Osteoblast (primary cell): Measurements from ENCODE around the gene C1R. TPM values are rescaled to one million over a fixed set of nuclear protein-coding genes. Genes with fewer than 3 reads are reported as not detected.

ENCODE experiments used
- DNase-seq: peaks from one replicate; pipeline ENCODE4 v3.0.0; 2011; ENCODE audit warnings: low spot score, mixed read lengths; ENCODE audit not compliant: insufficient read length; ENCODE audit errors: missing footprints
- H2AFZ ChIP-seq: 2 replicates; pipeline ENCODE4 v1.6.0; 2011; ENCODE audit warnings: mild to moderate bottlenecking, low read length
- H3K27ac ChIP-seq: 2 replicates; pipeline ENCODE4 v1.5.1; 2011; ENCODE audit warnings: mild to moderate bottlenecking, low read depth, low read length, moderate library complexity
- H3K27me3 ChIP-seq: 2 replicates; pipeline ENCODE4 v1.6.0; 2012; ENCODE audit warnings: mild to moderate bottlenecking, control low read depth, inconsistent platforms, low read length, moderate library complexity; ENCODE audit not compliant: insufficient read depth
- H3K36me3 ChIP-seq: 2 replicates; pipeline ENCODE4 v1.5.1; 2011; ENCODE audit warnings: mild to moderate bottlenecking, low read length, control low read depth, moderate library complexity; ENCODE audit not compliant: insufficient read depth
- H3K4me1 ChIP-seq: 2 replicates; pipeline ENCODE4 v1.5.1; 2011; ENCODE audit warnings: mild to moderate bottlenecking, low read length, control low read depth, moderate library complexity; ENCODE audit not compliant: insufficient read depth
- H3K4me2 ChIP-seq: 2 replicates; pipeline ENCODE4 v1.6.0; 2011; ENCODE audit warnings: mild to moderate bottlenecking, low read length; ENCODE audit not compliant: insufficient read depth
- H3K4me3 ChIP-seq: fragments of 200-600 bp; sonication (generic); 3 replicates; pipeline ENCODE4 v1.5.1; 2012; ENCODE audit warnings: mild to moderate bottlenecking, low read length, inconsistent platforms; ENCODE audit not compliant: insufficient read depth
- H3K79me2 ChIP-seq: 2 replicates; pipeline ENCODE4 v1.6.0; 2012; ENCODE audit warnings: mild to moderate bottlenecking, low read length, control low read depth, inconsistent platforms; ENCODE audit not compliant: insufficient read depth
- H3K9me3 ChIP-seq: 2 replicates; pipeline ENCODE4 v1.5.1; 2011; ENCODE audit warnings: low read depth, low read length, control low read depth
- H4K20me1 ChIP-seq: 2 replicates; pipeline ENCODE4 v1.6.0; 2012; ENCODE audit warnings: mild to moderate bottlenecking, low read length, control low read depth; ENCODE audit not compliant: insufficient read depth
- total RNA-seq: library from RNA; depleted of rRNA; stranded (reverse); fragments of >200 nt; gene quantifications from 2 replicates; pipeline ENCODE4 v1.2.3, GENCODE V29; 2012
- TF ChIP-seq, protein P1 (sequence below): IDR thresholded peaks from 2 replicates; pipeline ENCODE4 v1.5.1; 2011; ENCODE audit warnings: mild to moderate bottlenecking, low read depth, low read length, moderate library complexity; ENCODE audit errors: extremely low read depth

Gene C1R
- total RNA-seq, 1 donor: 330 TPM

DNA sequence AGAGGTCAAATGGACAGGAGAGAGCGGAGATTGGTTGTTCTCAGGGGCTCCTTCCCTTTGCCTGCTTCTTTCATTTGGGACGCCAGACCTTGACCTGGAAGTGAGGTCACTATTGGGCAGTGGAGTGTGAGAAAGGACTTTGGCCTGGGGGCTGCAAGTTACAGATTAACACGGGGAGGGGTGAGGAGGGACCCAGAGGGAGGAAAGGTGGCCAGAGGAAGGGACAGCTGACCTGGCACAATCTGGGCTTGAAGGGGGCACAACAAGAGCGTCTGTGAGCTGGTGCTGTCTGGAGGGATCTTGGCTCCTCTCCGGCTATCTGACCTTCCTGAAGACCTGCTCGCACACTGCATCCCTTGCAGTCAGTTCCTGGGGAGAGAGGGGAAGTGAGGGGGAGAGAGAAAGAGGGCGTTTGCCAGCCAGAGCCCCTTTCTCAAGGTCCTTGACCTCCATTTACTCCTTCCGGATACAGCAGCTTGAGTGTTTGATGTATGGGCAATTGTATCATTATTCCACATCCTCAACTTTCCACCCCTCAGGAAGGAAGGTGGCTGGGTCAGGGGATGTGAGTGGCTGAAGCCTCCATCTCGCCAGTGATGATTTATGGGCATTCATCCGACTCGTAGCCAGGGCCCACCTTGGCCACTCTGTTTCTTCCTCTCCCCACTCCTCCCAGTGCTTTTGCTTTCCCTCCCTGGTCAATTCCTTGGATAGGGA, 31.7 kb upstream of the C1R start:
- H3K79me2 ChIP-seq: no peaks in the 10 kb centered on the region
- no peak overlapping the region for H2AFZ ChIP-seq
- H3K36me3 ChIP-seq: no peaks in the 10 kb centered on the region
- peaks cover under 1% of the 10 kb centered on the region for H3K27me3 ChIP-seq
- no peaks in the 10 kb centered on the region for H3K9me3 ChIP-seq
- H3K4me2 ChIP-seq: no peak overlapping the region
- H3K27ac ChIP-seq: no peak overlapping the region
- H3K4me3 ChIP-seq: no peak overlapping the region
- H4K20me1 ChIP-seq: no peaks in the 10 kb centered on the region
- TF ChIP-seq, protein P1, sequence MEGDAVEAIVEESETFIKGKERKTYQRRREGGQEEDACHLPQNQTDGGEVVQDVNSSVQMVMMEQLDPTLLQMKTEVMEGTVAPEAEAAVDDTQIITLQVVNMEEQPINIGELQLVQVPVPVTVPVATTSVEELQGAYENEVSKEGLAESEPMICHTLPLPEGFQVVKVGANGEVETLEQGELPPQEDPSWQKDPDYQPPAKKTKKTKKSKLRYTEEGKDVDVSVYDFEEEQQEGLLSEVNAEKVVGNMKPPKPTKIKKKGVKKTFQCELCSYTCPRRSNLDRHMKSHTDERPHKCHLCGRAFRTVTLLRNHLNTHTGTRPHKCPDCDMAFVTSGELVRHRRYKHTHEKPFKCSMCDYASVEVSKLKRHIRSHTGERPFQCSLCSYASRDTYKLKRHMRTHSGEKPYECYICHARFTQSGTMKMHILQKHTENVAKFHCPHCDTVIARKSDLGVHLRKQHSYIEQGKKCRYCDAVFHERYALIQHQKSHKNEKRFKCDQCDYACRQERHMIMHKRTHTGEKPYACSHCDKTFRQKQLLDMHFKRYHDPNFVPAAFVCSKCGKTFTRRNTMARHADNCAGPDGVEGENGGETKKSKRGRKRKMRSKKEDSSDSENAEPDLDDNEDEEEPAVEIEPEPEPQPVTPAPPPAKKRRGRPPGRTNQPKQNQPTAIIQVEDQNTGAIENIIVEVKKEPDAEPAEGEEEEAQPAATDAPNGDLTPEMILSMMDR: no peak
- no peaks in the 10 kb centered on the region for H3K4me1 ChIP-seq
- DNase-seq: no peak

DNA sequence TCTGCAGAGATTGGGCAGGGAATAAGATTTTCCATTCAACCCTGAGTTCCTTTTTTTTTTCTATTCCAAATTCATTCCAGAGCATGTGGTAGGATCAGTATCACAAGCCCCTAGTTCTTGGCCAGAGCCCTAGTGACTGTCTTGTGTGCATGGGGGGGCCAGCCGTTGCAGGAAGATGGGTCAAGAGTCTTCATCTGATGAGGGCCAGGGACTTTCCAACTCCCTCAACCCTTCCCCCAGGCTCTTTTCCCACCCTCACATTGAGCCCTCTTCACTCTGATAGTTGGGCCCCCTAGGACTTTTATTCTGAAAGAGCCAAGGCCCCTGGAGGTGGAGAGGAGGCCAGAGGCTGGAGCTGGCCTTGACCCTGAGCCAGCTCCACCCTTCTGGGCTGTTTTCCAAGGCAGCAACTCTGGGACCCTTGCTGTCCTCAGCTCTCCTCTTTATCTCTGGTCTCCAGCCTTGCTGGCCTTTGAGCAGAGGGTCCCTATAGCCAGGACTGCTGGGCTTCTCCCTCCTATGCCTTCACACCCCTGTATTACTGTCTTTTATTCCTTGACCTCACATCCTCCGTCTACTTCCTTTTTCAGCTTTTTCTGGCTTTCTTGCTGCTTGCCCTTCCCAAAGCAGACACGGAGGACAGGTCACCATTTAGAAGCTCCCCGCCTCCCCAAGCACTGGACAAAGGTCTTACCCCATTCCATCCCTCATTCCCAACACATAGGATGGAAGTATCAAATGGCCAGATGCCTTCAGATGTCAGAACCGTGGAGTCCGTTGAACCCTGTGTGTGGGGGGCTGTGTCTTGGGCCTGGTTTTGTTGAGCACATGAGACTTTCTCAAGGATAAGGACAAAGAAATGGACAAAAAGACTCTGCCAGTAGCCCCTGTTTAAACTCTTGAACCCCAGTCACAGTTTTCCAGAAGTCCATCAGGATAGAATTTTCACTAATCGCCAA, 30.8 kb upstream of the C1R start:
- Histone ChIP-seq H2AFZ (no peak overlapping the region), H3K27ac (no peak overlapping the region), H4K20me1 (no peaks in the 10 kb centered on the region), H3K36me3 (no peaks in the 10 kb centered on the region), H3K4me2 (no peak overlapping the region), H3K79me2 (no peaks in the 10 kb centered on the region), H3K27me3 (no peaks in the 10 kb centered on the region), H3K9me3 (no peaks in the 10 kb centered on the region), H3K4me3 (no peak overlapping the region), H3K4me1 (no peaks in the 10 kb centered on the region)
- TF ChIP-seq, protein P1: no peak
- DNase-seq: no peak

GRCh38 chr12:7121324-7121723, 29.1 kb upstream of the C1R start:
- peaks cover 5% of the 10 kb centered on the region for H3K36me3 ChIP-seq
- TF ChIP-seq, protein P1: no peak
- no peaks in the 10 kb centered on the region for H3K9me3 ChIP-seq
- no peak overlapping the region for H3K4me3 ChIP-seq
- no peaks in the 10 kb centered on the region for H3K79me2 ChIP-seq
- no peak overlapping the region for H3K4me2 ChIP-seq
- no peak overlapping the region for H3K27ac ChIP-seq
- DNase-seq: no peak
- H3K4me1 ChIP-seq: no peaks in the 10 kb centered on the region
- H4K20me1 ChIP-seq: no peaks in the 10 kb centered on the region
- H2AFZ ChIP-seq: no peak overlapping the region
- no peaks in the 10 kb centered on the region for H3K27me3 ChIP-seq

GRCh38 chr12:7120166-7120565, 27.9 kb upstream of the C1R start:
- Histone ChIP-seq H3K9me3 (no peaks in the 10 kb centered on the region), H3K4me1 (no peaks in the 10 kb centered on the region), H3K27me3 (no peaks in the 10 kb centered on the region), H3K27ac (no peak overlapping the region), H3K36me3 (peaks cover 5% of the 10 kb centered on the region), H2AFZ (no peak overlapping the region), H4K20me1 (no peaks in the 10 kb centered on the region), H3K4me3 (no peak overlapping the region), H3K4me2 (no peak overlapping the region), H3K79me2 (no peaks in the 10 kb centered on the region)
- DNase-seq: no peak
- TF ChIP-seq, protein P1: no peak
